Effector CD8-positive, alpha-beta T cell (primary cell): ENCODE data around the gene FTCD.
"Not testable (repeated sequence)": the region's sequence is repeated elsewhere in the genome, so short reads cannot be mapped to it uniquely, and the experiment has no call there.

ENCODE experiments used
- DNase-seq: peaks from one replicate; lab custom pipeline; 2025; lab: John Stamatoyannopoulos, UW
- total RNA-seq, 4 experiments: gene quantifications; one replicate each; lab custom pipeline; 2026; lab: John Stamatoyannopoulos, UW

Gene FTCD
- 0.36 to 1.3 (median 0.77) reads per million in 4 experiments for total RNA-seq

- DNase-seq = no peak
Measured at GRCh38 chr21:46155514-46156377, at the start of gene FTCD. Gene FTCD (minus strand): TSS chr21:46155579. CDS start chr21:46155523, 56 bp downstream.

GRCh38 chr21:46205166-46205565, 49.8 kb upstream of the FTCD start:
- DNase-seq = no peak

- no peak for DNase-seq
Measured at GRCh38 chr21:46203203-46203600, 47.8 kb upstream of the FTCD start.

GRCh38 chr21:46202592-46203202, 47.3 kb upstream of the FTCD start:
- DNase-seq = no peak

GRCh38 chr21:46200877-46201803, 45.8 kb upstream of the FTCD start:
- DNase-seq = not testable (repeated sequence)

- DNase-seq = no peak
Measured at GRCh38 chr21:46199436-46200373, 44.3 kb upstream of the FTCD start.

- no peak for DNase-seq
Measured at GRCh38 chr21:46196733-46197132, 41.4 kb upstream of the FTCD start.

- no peak for DNase-seq
Measured at GRCh38 chr21:46195595-46196195, 40.3 kb upstream of the FTCD start.

GRCh38 chr21:46194374-46195334, 39.3 kb upstream of the FTCD start:
- no peak for DNase-seq

- no peak for DNase-seq
Measured at GRCh38 chr21:46193829-46194373, 38.5 kb upstream of the FTCD start.

GRCh38 chr21:46191686-46192575, 36.6 kb upstream of the FTCD start:
- DNase-seq = no peak

- no peak for DNase-seq
Measured at GRCh38 chr21:46191257-46191685, 35.9 kb upstream of the FTCD start.

GRCh38 chr21:46190491-46191131, 35.2 kb upstream of the FTCD start:
- DNase-seq = no peak

GRCh38 chr21:46189959-46190490, 34.6 kb upstream of the FTCD start:
- DNase-seq = no peak

GRCh38 chr21:46189213-46189958, 34.0 kb upstream of the FTCD start:
- no peak for DNase-seq
